Adrenal gland (tissue), 5 donors: ENCODE results near the gene UBR3.

Source experiments
- CTCF ChIP-seq, 6 experiments: fragments of 450-650 bp in 4 of 6; fragments of 200-600 bp in 2 of 6; sonication (generic) in 1 of 6; IDR thresholded peaks; 1 replicate in 5 of 6; 2 replicates in 1 of 6; pipeline versions ENCODE4 v1.5.1 to v1.8.0; 2016 to 2021; ENCODE audit warnings: antibody characterized with exemption in 6 of 6, mild to moderate bottlenecking in 2 of 6, moderate library complexity in 1 of 6
- POLR2A ChIP-seq, 2 donors: fragments of 450-650 bp; IDR thresholded peaks; one replicate each; pipeline ENCODE4 v1.6.1; 2017; ENCODE audit warnings: antibody characterized with exemption in 2 of 2, mild to moderate bottlenecking in 2 of 2, moderate library complexity in 1 of 2
- donor health status: DM: no; HTN: no; CAD: no.

DNA sequence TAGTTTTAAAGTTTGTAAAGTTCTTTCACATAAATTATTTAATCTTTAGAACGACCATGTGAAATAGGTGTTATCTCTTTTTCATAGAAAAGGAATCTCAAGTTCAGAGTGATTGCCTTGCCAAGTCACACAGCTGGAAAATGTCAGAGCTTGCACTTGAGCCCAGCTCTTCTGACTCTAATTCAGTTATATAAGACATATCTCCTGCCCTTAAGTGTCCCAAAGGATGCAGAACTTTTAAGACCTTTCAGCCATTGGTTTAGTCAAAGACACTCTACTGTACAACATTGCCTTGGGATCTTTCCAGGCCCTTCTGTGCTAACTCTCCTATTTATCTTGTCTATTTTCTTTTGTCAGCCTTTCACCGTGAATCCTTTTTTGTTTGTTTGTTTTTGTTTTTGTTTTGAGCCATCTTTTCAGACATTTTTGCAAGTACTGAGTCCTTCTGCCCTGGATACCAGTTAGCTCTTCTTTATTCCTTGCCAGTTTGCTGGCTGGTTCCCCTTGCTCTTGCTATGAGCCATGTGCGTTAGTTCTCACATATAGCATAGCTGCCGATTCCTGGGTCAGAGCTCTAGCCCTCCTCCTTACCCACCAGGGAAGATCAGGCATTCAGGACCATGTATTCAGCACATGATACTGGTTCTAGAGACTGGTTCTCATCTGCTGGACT is 190.7 kb downstream of the UBR3 start:
- TF ChIP-seq CTCF (IDR thresholded peaks at IDR 0.05) (no peak), POLR2A (IDR thresholded peaks at IDR 0.05) (no peak)
